GM23338 (cell line): Measurements from ENCODE around the gene HK1. TPM values are rescaled to one million over a fixed set of nuclear protein-coding genes. Genes with fewer than 3 reads are reported as not detected.
A peak's percentile ranks its signal among the peaks of the same experiment; 100 is the strongest.

Experiments
- ATAC-seq: fragments of 200-7000 bp; cut with Tn5 transposase; 3 replicates; pipeline ENCODE4 v1.9.1; 2020
- DNase-seq: peaks from one replicate; pipeline ENCODE4 v3.0.0-alpha.2; 2015; ENCODE audit warnings: low spot score
- H2AFZ ChIP-seq: fragments of 200-600 bp; sonication (generic); 2 replicates; pipeline ENCODE4 v1.8.0; 2016; ENCODE audit warnings: antibody characterized with exemption, mild to moderate bottlenecking, moderate library complexity
- H3F3A ChIP-seq: fragments of 200-600 bp; sonication (generic); replicated peaks from 2 replicates; pipeline ENCODE4 v1.8.0; 2017; ENCODE audit warnings: antibody characterized with exemption, mixed run types, low read depth
- H3K27ac ChIP-seq: fragments of 200-600 bp; sonication (generic); 2 replicates; pipeline ENCODE4 v1.6.1; 2016; ENCODE audit warnings: low read depth
- H3K27me3 ChIP-seq: fragments of 200-600 bp; sonication (generic); 2 replicates; pipeline ENCODE4 v1.8.0; 2016; ENCODE audit warnings: mild to moderate bottlenecking, mixed run types, moderate library complexity; ENCODE audit not compliant: insufficient read depth
- H3K36me3 ChIP-seq: fragments of 200-600 bp; sonication (generic); 2 replicates; pipeline ENCODE4 v1.8.0; 2016; ENCODE audit warnings: mild to moderate bottlenecking; ENCODE audit not compliant: insufficient read depth
- H3K4me1 ChIP-seq: fragments of 200-600 bp; sonication (generic); 2 replicates; pipeline ENCODE4 v1.8.0; 2016; ENCODE audit warnings: mild to moderate bottlenecking, moderate library complexity; ENCODE audit not compliant: insufficient read depth
- H3K4me2 ChIP-seq: fragments of 200-600 bp; sonication (generic); 2 replicates; pipeline ENCODE4 v1.7.1; 2017; ENCODE audit warnings: mixed run types
- H3K4me3 ChIP-seq: fragments of 200-600 bp; sonication (generic); 2 replicates; pipeline ENCODE4 v1.6.1; 2016; ENCODE audit warnings: mixed run types
- H3K79me2 ChIP-seq: fragments of 200-600 bp; sonication (generic); replicated peaks from 2 replicates; pipeline ENCODE4 v1.8.0; 2017; ENCODE audit warnings: mild to moderate bottlenecking; ENCODE audit not compliant: insufficient read depth
- H3K9me2 ChIP-seq: fragments of 200-600 bp; sonication (generic); 2 replicates; pipeline ENCODE4 v1.8.0; 2017; ENCODE audit not compliant: insufficient read depth
- H4K20me1 ChIP-seq: fragments of 200-600 bp; sonication (generic); replicated peaks from 2 replicates; pipeline ENCODE4 v1.8.0; 2017; ENCODE audit warnings: mild to moderate bottlenecking; ENCODE audit not compliant: insufficient read depth
- H3K27ac Mint-ChIP-seq: 2 replicates; pipeline ENCODE4 v1.8.0; 2020; ENCODE audit warnings: inconsistent platforms, mild to moderate bottlenecking, moderate library complexity, mixed read lengths
- H3K27me3 Mint-ChIP-seq: 3 replicates; pipeline ENCODE4 v1.8.0; 2022; ENCODE audit warnings: low read depth, mild to moderate bottlenecking, moderate library complexity, mixed read lengths, inconsistent platforms; ENCODE audit not compliant: insufficient read depth, poor library complexity
- H3K36me3 Mint-ChIP-seq: 3 replicates; pipeline ENCODE4 v1.8.0; 2021; ENCODE audit warnings: low read depth, mild to moderate bottlenecking, inconsistent platforms, moderate library complexity, mixed read lengths
- H3K4me1 Mint-ChIP-seq: 3 replicates; pipeline ENCODE4 v1.8.0; 2020; ENCODE audit warnings: mild to moderate bottlenecking, inconsistent platforms, mixed read lengths
- H3K4me3 Mint-ChIP-seq: 3 replicates; pipeline ENCODE4 v1.8.0; 2021; ENCODE audit warnings: moderate library complexity, mild to moderate bottlenecking, inconsistent platforms, mixed read lengths
- H3K9me3 Mint-ChIP-seq: 3 replicates; pipeline ENCODE4 v1.8.0; 2020; ENCODE audit warnings: moderate library complexity, mild to moderate bottlenecking, inconsistent platforms, mixed read lengths
- CREB1 ChIP-seq: fragments of 250-450 bp; sonication (Bioruptor Pico); IDR thresholded peaks from 2 replicates; pipeline ENCODE4 v1.5.0; 2020; ENCODE audit warnings: low read depth, mild to moderate bottlenecking, moderate library complexity
- CTCF ChIP-seq, 2 experiments: fragments of 200-600 bp in 1 of 2; sonication (generic) in 1 of 2; conservative IDR thresholded peaks; 2 replicates each; pipeline versions ENCODE4 v1.5.1 to v1.6.1; 2016 to 2017; ENCODE audit warnings: antibody characterized with exemption in 2 of 2, low read depth in 2 of 2, mild to moderate bottlenecking in 2 of 2, moderate library complexity in 1 of 2
- ETS1 ChIP-seq: IDR thresholded peaks from 2 replicates; pipeline ENCODE4 v1.6.1; 2016; ENCODE audit warnings: antibody characterized with exemption
- EZH2 ChIP-seq: fragments of 200-600 bp; sonication (generic); IDR thresholded peaks from one replicate; pipeline ENCODE4 v1.8.0; 2017; ENCODE audit warnings: antibody characterized with exemption, mild to moderate bottlenecking, low read depth; ENCODE audit not compliant: unreplicated experiment
- EZH2phosphoT487 ChIP-seq: fragments of 200-600 bp; sonication (generic); IDR thresholded peaks from one replicate; pipeline ENCODE4 v1.8.1; 2018; ENCODE audit warnings: antibody characterized with exemption; ENCODE audit not compliant: unreplicated experiment
- JUNB ChIP-seq: IDR thresholded peaks from one replicate; pipeline ENCODE4 v1.6.1; 2016; ENCODE audit warnings: antibody characterized with exemption; ENCODE audit not compliant: unreplicated experiment
- NANOG ChIP-seq: IDR thresholded peaks from 2 replicates; pipeline ENCODE4 v1.6.1; 2016; ENCODE audit warnings: antibody characterized with exemption, borderline replicate concordance
- POLR2AphosphoS5 ChIP-seq: IDR thresholded peaks from 2 replicates; pipeline ENCODE4 v1.6.1; 2016; ENCODE audit warnings: antibody characterized with exemption, low read depth
- REST ChIP-seq: IDR thresholded peaks from one replicate; pipeline ENCODE4 v1.6.1; 2018; ENCODE audit warnings: antibody characterized with exemption; ENCODE audit not compliant: unreplicated experiment
- STAT1 ChIP-seq: IDR thresholded peaks from one replicate; pipeline ENCODE4 v1.6.1; 2016; ENCODE audit warnings: antibody characterized with exemption; ENCODE audit not compliant: unreplicated experiment
- ZNF114 ChIP-seq: fragments of 250-450 bp; sonication (Bioruptor Pico); IDR thresholded peaks from 2 replicates; pipeline ENCODE4 v1.5.0; 2020; ENCODE audit warnings: mild to moderate bottlenecking, moderate library complexity
- ZNF331 ChIP-seq: fragments of 250-450 bp; sonication (Bioruptor Pico); IDR thresholded peaks from 2 replicates; pipeline ENCODE4 v1.5.0; 2020; ENCODE audit warnings: low read depth, mild to moderate bottlenecking, moderate library complexity
- ZNF462 ChIP-seq: fragments of 250-450 bp; sonication (Bioruptor Pico); IDR thresholded peaks from 2 replicates; pipeline ENCODE4 v1.5.0; 2020; ENCODE audit warnings: mild to moderate bottlenecking, moderate library complexity
- polyA plus RNA-seq: library from polyadenylated mRNA; unstranded; fragments of >200 nt; fragmentation: Nextera tagmentation; extraction: Ambion mirVana; gene quantifications from 2 replicates; pipeline ENCODE4 v1.2.1, GENCODE V29; 2016
- total RNA-seq: library from RNA; depleted of rRNA; stranded (reverse); fragments of >200 nt; shearing (Covaris generic); gene quantifications from 2 replicates; pipeline ENCODE4 v1.2.3, GENCODE V29; 2014

The HK1 gene
- total and polyA plus RNA-seq, 2 experiments from 2014 or later: 76.6 to 229 TPM

- H3K27me3 ChIP-seq: no peaks in the 10 kb centered on the region
- no peak for TF ChIP-seq ZNF462 (CRISPR knock-in tag)
- no peak for TF ChIP-seq ZNF114 (CRISPR knock-in tag)
- no peak for TF ChIP-seq ZNF331 (CRISPR knock-in tag)
- no peak for TF ChIP-seq EZH2phosphoT487
- no peak for TF ChIP-seq EZH2
- TF ChIP-seq CTCF (conservative IDR thresholded peaks at IDR 0.05; ENCODE audit: low read depth in 2 of 2): no peak
- no peak for TF ChIP-seq ETS1
- no peak for TF ChIP-seq JUNB
- no peak for TF ChIP-seq POLR2AphosphoS5
- no peak for TF ChIP-seq NANOG
- TF ChIP-seq STAT1: no peak
- no peak for TF ChIP-seq CREB1
- no peak for TF ChIP-seq REST
- DNase-seq (no peak), ATAC-seq (no peak)
- H3K9me3 Mint-ChIP-seq: no peaks in the 10 kb centered on the region
- H3K4me1 ChIP-seq: peaks cover 94% of the 10 kb centered on the region
- H3K79me2 ChIP-seq: peaks cover 91% of the 10 kb centered on the region
- H3K4me1 Mint-ChIP-seq: peaks cover 85% of the 10 kb centered on the region
- H3K27ac Mint-ChIP-seq: peak overlapping the region; percentile 94
- no peaks in the 10 kb centered on the region for H3K9me2 ChIP-seq
- peaks cover 15% of the 10 kb centered on the region for H3K27me3 Mint-ChIP-seq
- H3F3A ChIP-seq: peaks cover 20% of the 10 kb centered on the region
- no peak overlapping the region for H2AFZ ChIP-seq
- H3K36me3 Mint-ChIP-seq: peaks cover 23% of the 10 kb centered on the region
- H3K4me3 ChIP-seq: no peak overlapping the region
- no peaks in the 10 kb centered on the region for H4K20me1 ChIP-seq
- H3K36me3 ChIP-seq: 0 out of 2 replicates have a peak, but pooled peaks cover 9% of the 10 kb centered on the region
- peak overlapping the region; percentile 99 for H3K27ac ChIP-seq
- H3K4me2 ChIP-seq: peak overlapping the region; percentile 59
- peak overlapping the region; percentile 18; the same call in 1 of the 3 replicates for H3K4me3 Mint-ChIP-seq
Observed at GRCh38 chr10:69327463-69328379, 49.4 kb downstream of the HK1 start.
